ENCODE results near the gene DNAH5.

The DNAH5 gene

DNA sequence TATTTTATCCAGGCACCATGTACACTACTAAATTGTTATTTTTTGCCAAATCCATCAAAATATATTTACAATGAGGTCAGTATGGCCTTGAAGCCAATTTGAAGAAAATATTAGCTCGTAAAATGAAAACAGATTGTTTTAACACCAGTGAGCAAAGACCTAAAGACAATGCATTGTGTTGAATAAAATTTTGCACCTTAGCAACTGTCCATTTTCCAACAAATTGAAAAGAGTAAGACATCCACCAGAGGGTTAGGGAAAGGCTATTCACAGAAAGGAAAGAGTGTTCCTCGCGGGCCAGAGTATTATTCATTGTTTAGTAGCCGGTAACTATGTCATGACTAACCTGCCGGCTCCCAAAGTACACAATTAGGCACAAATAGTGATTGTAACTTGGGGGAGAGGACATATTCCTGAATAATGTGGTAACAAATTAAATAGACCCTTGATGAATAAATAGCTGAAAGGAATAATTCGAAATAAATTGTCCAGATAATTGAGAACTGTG is 213.3 kb downstream of the DNAH5 start:
- peak in 1 of 2 experiments; percentile 16 for DNase-seq (ENCODE audit: low read depth in 1 of 2, low spot score in 1 of 2)
- in situ Hi-C loops (cut with HindIII; ENCODE audit: low pct_unique_long_range_greater_than_20kb, low sequenced_read_pairs), result no loop called here
- TF ChIP-seq JUND (IDR thresholded peaks at IDR 0.05; ENCODE audit: low read depth), result no peak

DNA sequence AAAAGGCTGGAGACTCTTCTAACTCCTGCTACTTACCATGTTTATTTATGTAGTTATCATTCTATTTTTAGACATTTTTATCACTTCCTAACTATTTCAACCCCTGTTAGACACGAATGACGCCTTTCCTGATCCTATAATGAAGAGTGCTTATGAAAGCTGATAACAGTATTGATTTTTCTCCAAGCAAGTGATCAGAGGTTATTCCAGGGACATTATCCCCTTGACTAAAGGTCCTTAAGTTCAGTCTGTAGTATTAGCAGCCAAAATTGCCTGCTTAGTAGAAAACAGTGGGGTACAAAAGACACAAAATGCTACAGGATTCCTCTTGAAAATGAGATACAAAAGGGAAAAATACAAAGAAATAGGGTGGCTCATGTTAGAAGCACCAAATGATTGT is 235.6 kb downstream of the DNAH5 start:
- no peak for TF ChIP-seq JUND (IDR thresholded peaks at IDR 0.05; ENCODE audit: low read depth)
- in situ Hi-C loops (cut with HindIII; ENCODE audit: low pct_unique_long_range_greater_than_20kb, low sequenced_read_pairs), result no loop called here
- DNase-seq (ENCODE audit: low read depth in 1 of 2, low spot score in 1 of 2), result no peak

DNA sequence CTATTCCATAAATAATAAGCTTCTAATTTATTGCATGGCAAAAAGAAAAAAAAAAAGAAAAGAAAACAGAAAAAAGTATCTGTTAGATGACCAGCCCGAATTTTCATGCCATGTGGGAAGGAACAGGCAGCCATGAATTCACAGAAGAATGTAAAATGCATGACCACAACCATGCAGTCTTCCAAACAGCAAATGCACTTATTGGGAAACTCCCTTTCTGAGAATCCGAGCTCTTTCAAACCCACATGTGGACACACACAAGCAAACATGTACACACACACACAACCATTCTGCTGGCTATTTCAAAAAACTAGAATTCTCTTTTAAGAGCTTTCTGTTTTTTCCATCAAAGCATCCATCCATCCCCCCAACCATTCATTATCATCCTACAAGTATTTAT is 236.1 kb downstream of the DNAH5 start:
- DNase-seq (ENCODE audit: low read depth in 1 of 2, low spot score in 1 of 2), result no peak
- in situ Hi-C loops (cut with HindIII; ENCODE audit: low pct_unique_long_range_greater_than_20kb, low sequenced_read_pairs), result no loop called here
- TF ChIP-seq JUND (IDR thresholded peaks at IDR 0.05; ENCODE audit: low read depth), result no peak

DNA sequence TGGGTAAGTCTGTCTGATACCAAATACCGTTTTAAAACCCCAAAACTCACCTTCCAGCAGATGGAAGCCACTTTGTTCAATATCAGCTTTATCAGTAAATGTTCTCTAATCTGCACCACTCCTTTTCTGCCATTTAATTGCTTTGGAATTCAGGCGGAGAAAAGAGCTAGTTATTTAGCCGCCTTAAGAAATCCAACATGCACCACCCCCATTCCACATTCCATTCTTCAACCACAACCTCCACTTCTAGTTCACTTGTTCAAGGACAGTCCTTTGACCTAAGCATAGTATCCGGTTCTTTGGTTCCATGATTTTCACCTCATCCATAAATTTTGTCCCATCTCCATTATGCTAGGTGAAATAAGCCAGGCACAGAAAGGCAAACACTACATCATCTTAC is 240.1 kb downstream of the DNAH5 start:
- in situ Hi-C loops (cut with HindIII; ENCODE audit: low pct_unique_long_range_greater_than_20kb, low sequenced_read_pairs), result no loop called here
- no peak for TF ChIP-seq JUND (IDR thresholded peaks at IDR 0.05; ENCODE audit: low read depth)
- no peak for DNase-seq (ENCODE audit: low read depth in 1 of 2, low spot score in 1 of 2)

DNA sequence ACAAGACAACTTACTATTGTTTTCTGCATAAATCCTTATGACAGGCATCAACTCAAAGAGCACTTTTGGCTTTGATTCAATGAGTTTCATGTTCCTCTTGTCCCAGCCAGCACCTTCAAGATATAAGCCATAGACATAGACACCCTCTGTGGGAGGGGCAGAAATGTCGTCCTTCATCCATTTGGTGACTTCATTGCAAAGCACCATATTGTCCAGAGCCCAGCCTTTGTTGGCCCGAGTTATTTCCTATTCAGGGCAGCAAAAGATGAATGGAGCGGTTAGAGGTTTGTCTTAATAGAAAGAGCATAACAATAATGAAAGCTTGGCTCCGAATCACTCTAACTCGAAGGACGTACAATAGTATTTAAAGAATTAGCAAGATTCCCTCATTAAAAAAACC is 243.9 kb downstream of the DNAH5 start:
- DNase-seq (ENCODE audit: low read depth in 1 of 2, low spot score in 1 of 2), result no peak
- in situ Hi-C loops (cut with HindIII; ENCODE audit: low pct_unique_long_range_greater_than_20kb, low sequenced_read_pairs), result no loop called here
- no peak for TF ChIP-seq JUND (IDR thresholded peaks at IDR 0.05; ENCODE audit: low read depth)

DNA sequence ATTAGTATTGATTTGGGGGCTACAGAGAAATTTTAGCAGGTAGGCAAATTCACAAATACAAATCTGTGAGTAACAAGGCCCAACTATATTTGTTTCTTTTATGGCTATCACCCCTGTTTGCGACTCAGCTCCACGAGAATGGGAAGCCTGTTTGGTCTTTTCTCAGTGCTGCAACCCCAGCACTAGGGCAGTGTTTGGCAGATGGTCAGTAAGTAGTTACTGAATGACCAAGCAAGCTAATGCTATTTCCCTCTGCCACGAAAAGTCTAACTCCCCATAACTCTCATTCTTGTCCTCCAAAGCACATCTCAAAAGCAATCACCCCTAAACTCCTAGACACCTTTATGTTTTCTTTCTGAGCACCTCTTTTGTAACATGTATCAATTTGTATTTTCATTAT is 245.6 kb downstream of the DNAH5 start:
- no peak for TF ChIP-seq JUND (IDR thresholded peaks at IDR 0.05; ENCODE audit: low read depth)
- in situ Hi-C loops (cut with HindIII; ENCODE audit: low pct_unique_long_range_greater_than_20kb, low sequenced_read_pairs), result no loop called here
- no peak for DNase-seq (ENCODE audit: low read depth in 1 of 2, low spot score in 1 of 2)

DNA sequence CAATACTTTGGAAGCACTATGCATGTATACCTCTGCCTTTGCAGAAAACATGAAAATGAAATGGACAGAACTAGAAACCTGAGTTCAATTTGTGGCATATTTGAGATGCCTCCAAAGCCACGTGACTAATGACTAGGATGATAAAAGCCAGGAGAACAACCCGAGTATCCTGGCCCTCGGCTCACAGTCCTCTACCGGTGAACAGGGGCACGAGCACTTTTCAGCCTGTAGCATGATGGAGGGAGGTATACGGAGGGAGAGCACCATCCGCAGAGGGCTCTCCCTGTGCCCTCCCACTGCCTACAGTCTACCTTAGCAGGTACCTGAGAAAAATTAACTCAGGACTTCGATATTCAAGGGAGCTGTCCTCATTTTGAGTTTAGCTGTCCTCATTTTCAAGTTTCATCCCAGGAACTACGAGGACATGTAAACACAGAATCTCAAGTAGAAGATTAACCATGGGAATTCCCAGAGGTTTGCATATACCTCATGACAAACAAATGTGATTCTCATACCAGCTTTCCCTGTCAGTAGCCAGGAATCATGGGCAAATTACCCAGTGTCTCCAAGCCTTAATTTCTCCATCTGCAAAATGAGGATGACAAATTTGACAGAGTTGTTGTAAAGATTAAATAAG is 249.3 kb downstream of the DNAH5 start:
- no peak for TF ChIP-seq JUND (IDR thresholded peaks at IDR 0.05; ENCODE audit: low read depth)
- in situ Hi-C loops (cut with HindIII; ENCODE audit: low pct_unique_long_range_greater_than_20kb, low sequenced_read_pairs), result no loop called here
- peak in 1 of 2 experiments; percentile 32 for DNase-seq (ENCODE audit: low read depth in 1 of 2, low spot score in 1 of 2)

DNA sequence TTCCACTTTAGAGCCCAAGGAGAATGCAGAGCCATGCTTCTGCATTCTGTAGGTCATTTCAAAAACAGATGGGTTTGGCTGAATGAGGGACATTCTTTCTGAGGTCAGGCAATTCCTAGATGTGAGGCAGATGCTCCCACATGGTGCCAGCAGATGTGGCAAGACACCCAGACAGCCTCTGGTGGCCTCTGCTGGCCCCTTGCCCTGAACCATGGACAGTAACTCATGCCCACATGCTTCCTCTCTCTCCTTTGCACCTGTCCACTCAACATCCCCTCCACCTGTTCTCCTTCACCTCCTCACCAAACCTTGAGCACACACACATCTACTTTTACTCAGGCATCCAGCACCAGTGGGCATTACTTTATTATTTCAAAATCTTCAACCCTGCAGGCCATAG is 252.3 kb downstream of the DNAH5 start:
- TF ChIP-seq JUND (IDR thresholded peaks at IDR 0.05; ENCODE audit: low read depth), result no peak
- in situ Hi-C loops (cut with HindIII; ENCODE audit: low pct_unique_long_range_greater_than_20kb, low sequenced_read_pairs), result no loop called here
- no peak for DNase-seq (ENCODE audit: low read depth in 1 of 2, low spot score in 1 of 2)

DNA sequence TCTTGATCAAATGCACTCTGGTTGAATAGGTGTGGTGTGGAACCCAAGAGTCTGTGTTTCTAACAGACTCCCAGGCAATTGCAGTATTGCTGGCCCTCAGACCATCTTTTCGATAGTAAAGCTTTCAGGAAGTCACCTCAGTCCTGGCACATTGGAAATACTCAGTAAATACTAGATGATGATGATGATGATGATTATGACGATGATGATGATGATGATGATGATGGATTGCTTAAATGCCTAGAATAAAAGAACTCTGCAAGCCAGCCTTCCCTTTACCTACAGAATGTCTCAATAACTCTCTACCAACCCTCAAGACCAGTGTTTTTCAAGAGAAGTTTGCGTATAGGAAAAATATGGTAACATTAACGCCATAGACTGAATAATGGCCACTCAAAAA is 268.0 kb downstream of the DNAH5 start:
- in situ Hi-C loops (cut with HindIII; ENCODE audit: low pct_unique_long_range_greater_than_20kb, low sequenced_read_pairs), result no loop called here
- DNase-seq (ENCODE audit: low read depth in 1 of 2, low spot score in 1 of 2), result no peak
- no peak for TF ChIP-seq JUND (IDR thresholded peaks at IDR 0.05; ENCODE audit: low read depth)

DNA sequence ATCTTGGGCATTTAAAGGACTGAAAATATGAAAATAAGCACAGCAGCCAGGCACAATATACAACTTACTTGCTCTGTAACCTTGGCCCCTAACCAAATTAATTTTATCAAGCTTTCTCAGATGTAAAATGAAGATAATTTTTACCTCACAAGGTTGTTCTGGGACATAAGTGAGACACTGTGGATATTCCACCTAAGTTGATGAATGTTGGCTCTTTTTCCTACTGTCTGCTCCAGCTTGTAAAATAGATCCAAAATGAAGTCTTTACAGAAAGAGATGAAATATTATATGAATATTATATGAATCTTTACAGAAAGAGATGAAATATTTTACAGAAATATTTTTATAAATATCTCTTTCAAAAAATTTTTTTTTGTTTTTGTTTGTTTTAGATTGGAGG is 270.1 kb downstream of the DNAH5 start:
- TF ChIP-seq JUND (IDR thresholded peaks at IDR 0.05; ENCODE audit: low read depth), result no peak
- DNase-seq (ENCODE audit: low read depth in 1 of 2, low spot score in 1 of 2), result no peak
- in situ Hi-C loops (cut with HindIII; ENCODE audit: low pct_unique_long_range_greater_than_20kb, low sequenced_read_pairs), result no loop called here

DNA sequence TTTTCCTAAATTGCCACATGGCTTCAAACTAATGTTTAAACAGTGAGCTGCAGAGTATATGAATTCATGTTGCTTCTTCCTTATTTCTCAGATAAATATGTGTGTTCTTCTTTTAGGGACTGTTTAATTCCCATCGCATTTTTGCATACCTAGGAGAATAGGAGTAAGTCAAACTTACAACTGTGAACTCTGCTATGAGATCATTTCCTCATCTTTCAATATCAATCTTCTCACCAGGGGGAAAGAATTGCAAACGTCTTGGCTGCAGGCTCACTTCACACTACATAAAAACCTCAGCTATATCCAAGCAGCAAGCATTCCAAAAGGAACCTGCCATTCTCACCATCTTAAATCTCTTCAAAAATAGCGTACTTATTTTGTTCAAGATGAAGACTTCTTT is 271.0 kb downstream of the DNAH5 start:
- no peak for DNase-seq (ENCODE audit: low read depth in 1 of 2, low spot score in 1 of 2)
- TF ChIP-seq JUND (IDR thresholded peaks at IDR 0.05; ENCODE audit: low read depth), result no peak
- in situ Hi-C loops (cut with HindIII; ENCODE audit: low pct_unique_long_range_greater_than_20kb, low sequenced_read_pairs), result no loop called here

DNA sequence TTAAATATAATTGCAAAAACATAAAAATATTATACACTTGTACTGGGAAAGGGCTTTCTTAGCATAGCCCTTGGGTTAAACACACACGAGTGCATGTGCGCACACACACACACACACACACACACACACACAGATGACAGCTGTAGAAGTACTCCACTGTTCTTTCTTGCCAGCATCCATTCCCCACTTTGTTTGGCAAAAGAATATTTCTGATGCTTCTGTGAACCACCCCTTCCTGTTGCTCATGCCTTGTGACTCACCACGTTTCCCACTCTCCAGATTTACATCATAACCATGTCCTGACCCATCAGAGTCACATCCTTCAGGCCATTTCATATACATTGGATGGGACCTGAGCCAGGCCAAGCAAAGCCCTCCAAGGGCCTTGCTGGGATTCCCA is 280.1 kb downstream of the DNAH5 start:
- no peak for DNase-seq (ENCODE audit: low read depth in 1 of 2, low spot score in 1 of 2)
- no peak for TF ChIP-seq JUND (IDR thresholded peaks at IDR 0.05; ENCODE audit: low read depth)
- in situ Hi-C loops (cut with HindIII; ENCODE audit: low pct_unique_long_range_greater_than_20kb, low sequenced_read_pairs), result no loop called here

DNA sequence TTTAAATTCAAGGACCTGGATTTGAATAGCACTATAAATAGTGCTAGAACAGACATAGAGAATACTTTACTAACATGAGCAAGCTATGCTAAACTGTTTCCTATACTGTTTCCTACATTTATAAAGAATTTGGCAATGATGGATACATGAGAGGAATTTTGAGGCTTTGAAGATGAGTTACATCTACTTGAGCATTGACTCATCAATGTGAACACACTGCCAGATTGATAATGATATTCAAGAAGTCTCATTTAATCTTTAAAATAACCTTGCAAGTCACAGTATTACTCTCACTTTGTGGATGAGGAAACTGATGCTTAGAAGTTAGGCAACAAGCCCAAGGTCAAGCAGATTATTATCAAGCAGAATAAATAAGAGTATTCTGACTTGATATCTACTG is 281.9 kb downstream of the DNAH5 start:
- TF ChIP-seq JUND (IDR thresholded peaks at IDR 0.05; ENCODE audit: low read depth), result no peak
- DNase-seq (ENCODE audit: low read depth in 1 of 2, low spot score in 1 of 2), result no peak
- in situ Hi-C loops (cut with HindIII; ENCODE audit: low pct_unique_long_range_greater_than_20kb, low sequenced_read_pairs), result no loop called here

DNA sequence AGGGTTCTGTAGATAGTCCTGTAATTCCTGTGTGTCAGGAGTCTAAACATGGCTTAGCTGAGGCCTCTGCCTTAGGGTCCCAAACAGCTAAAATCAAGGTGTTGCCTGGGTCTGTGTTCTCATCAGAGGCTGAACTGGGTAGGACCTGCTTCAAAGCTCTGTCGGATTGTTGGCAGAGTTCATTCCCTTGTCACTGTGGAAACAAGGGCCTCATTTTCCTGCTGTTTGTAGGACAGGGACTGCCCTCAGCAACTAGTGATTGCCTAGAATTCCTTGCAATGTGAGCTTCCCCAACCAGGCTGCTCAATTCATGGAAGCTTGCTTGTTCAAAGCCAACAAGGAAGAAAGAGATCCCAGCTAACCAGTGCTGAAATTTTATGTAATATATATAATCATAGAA is 283.2 kb downstream of the DNAH5 start:
- TF ChIP-seq JUND (IDR thresholded peaks at IDR 0.05; ENCODE audit: low read depth), result no peak
- DNase-seq (ENCODE audit: low read depth in 1 of 2, low spot score in 1 of 2), result no peak
- in situ Hi-C loops (cut with HindIII; ENCODE audit: low pct_unique_long_range_greater_than_20kb, low sequenced_read_pairs), result no loop called here
